ENCODE data around the gene MOXD1. TPM values are rescaled to one million over a fixed set of nuclear protein-coding genes. Genes with fewer than 3 reads are reported as not detected.
"Not testable (repeated sequence)": the region's sequence is repeated elsewhere in the genome, so short reads cannot be mapped to it uniquely, and the experiment has no call there.

MOXD1 gene
- total and polyA plus RNA-seq, 2 experiments from 2014 or later = 9.0 to 16.8 TPM

DNA sequence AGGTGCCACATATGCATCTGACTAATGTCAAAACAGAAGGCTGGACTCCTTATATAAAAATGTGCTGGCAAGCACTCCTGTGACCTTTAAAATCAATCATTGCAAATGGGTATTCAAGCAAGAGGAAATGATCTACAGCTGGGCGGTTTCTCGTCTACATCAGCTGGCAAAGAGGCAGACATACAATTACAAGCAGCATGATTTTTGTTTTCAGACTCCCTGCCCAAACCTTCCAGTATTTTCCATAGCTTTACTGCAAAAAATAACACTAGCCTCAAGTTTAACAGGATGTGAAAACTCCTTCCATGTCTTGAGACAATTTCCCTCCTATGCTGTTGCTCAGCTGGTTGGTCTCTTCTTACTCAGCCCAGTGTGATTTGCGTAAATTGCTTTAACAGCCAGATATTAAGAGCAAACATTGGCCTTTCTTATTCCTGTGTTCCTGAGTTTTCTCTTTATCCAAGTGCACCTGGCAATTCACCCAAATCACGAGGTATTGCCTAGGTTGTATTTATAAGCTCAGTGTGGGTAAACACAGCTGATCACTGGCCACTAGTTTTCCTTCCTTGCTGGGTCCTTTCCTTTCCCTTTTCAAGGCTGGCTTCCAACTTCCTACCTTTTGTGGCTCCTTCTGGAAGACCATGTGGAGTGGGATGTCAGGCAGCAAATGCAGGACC, 130.4 kb downstream of the MOXD1 start:
- Histone ChIP-seq H3K36me3 (replicated peaks; ENCODE audit: insufficient read depth, low read depth) (no peaks in the 10 kb centered on the region), H3K9me3 (ENCODE audit: low read depth) (no peaks in the 10 kb centered on the region), H2AFZ (no peak overlapping the region), H3K79me2 (no peaks in the 10 kb centered on the region), H3K4me3 (no peak overlapping the region), H3K27me3 (no peaks in the 10 kb centered on the region), H3K4me2 (no peak overlapping the region), H4K20me1 (ENCODE audit: insufficient read depth, poor library complexity, severe bottlenecking) (no peaks in the 10 kb centered on the region), H3K4me1 (ENCODE audit: insufficient read depth) (no peaks in the 10 kb centered on the region), H3K9me2 (replicated peaks; ENCODE audit: insufficient read depth) (no peaks in the 10 kb centered on the region), H3K27ac (peak overlapping the region; percentile 28)
- TF ChIP-seq EZH2 (IDR thresholded peaks at IDR 0.05; ENCODE audit: borderline replicate concordance) (no peak), EZH2phosphoT487 (IDR thresholded peaks at IDR 0.05; ENCODE audit: low read depth, severe bottlenecking, unreplicated experiment) (no peak)
- TF ChIP-seq, protein P1, sequence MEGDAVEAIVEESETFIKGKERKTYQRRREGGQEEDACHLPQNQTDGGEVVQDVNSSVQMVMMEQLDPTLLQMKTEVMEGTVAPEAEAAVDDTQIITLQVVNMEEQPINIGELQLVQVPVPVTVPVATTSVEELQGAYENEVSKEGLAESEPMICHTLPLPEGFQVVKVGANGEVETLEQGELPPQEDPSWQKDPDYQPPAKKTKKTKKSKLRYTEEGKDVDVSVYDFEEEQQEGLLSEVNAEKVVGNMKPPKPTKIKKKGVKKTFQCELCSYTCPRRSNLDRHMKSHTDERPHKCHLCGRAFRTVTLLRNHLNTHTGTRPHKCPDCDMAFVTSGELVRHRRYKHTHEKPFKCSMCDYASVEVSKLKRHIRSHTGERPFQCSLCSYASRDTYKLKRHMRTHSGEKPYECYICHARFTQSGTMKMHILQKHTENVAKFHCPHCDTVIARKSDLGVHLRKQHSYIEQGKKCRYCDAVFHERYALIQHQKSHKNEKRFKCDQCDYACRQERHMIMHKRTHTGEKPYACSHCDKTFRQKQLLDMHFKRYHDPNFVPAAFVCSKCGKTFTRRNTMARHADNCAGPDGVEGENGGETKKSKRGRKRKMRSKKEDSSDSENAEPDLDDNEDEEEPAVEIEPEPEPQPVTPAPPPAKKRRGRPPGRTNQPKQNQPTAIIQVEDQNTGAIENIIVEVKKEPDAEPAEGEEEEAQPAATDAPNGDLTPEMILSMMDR (IDR thresholded peaks at IDR 0.05; ENCODE audit: poor library complexity) = no peak
- peak; percentile 43 for DNase-seq (ENCODE audit: low spot score)
- 47% methylated on average over 4 of the region's 4 CpGs for WGBS (ENCODE audit: low lambda C conversion rate, missing lambda C conversion rate)

DNA sequence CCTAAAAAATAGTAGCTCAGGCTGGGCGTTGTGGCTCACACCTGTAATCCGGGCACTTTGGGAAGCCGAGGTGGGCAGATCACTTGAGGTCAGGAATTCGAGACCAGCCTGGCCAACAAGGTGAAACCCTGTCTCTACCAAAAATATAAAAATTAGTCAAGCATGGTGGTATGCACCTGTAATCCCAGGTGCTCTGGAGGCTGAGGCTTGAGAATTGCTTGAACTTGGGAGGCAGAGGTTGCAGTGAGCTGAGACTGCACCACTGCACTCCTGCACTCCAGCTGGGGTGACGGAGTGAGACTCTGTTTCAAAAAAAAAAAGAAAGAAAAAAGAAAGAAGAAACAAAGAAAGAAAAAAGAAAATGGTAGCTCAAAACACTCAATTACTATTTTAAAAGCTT, 132.6 kb downstream of the MOXD1 start:
- 95% methylated on average over 5 of the region's 5 CpGs for WGBS (ENCODE audit: low lambda C conversion rate, missing lambda C conversion rate)
- H3K79me2 ChIP-seq; H3K27ac ChIP-seq; H2AFZ ChIP-seq; H3K4me2 ChIP-seq; H3K4me1 ChIP-seq (ENCODE audit: insufficient read depth); H3K9me2 ChIP-seq (replicated peaks; ENCODE audit: insufficient read depth); DNase-seq (ENCODE audit: low spot score); H3K4me3 ChIP-seq; H3K27me3 ChIP-seq; H4K20me1 ChIP-seq (ENCODE audit: insufficient read depth, poor library complexity, severe bottlenecking); H3K36me3 ChIP-seq (replicated peaks; ENCODE audit: insufficient read depth, low read depth); H3K9me3 ChIP-seq (ENCODE audit: low read depth): not testable (repeated sequence)

DNA sequence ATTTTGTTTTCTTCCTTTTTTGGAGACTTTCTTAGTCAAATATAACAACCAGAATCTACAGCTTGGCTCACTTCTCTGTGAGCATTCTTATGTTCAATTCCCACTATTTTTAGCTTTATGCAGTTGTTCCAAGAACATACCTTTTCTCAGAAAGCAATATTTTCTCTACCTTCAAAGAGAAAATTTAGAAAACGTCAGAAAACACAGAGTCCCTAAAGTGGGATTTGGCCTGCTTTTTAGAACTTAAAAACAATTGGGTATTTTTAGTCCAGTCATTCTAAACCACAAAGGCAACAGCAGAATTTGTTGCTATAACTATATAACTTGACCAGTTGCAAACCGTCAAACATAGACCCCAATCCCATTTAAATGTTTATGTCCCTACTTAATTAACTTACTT, 133.1 kb downstream of the MOXD1 start:
- H3K4me2 ChIP-seq = no peak overlapping the region
- 56% methylated on average over 2 of the region's 2 CpGs for WGBS (ENCODE audit: low lambda C conversion rate, missing lambda C conversion rate)
- H4K20me1 ChIP-seq (ENCODE audit: insufficient read depth, poor library complexity, severe bottlenecking) = no peaks in the 10 kb centered on the region
- no peak overlapping the region for H3K27ac ChIP-seq
- H3K4me3 ChIP-seq = no peak overlapping the region
- H2AFZ ChIP-seq = no peak overlapping the region
- H3K4me1 ChIP-seq (ENCODE audit: insufficient read depth) = no peaks in the 10 kb centered on the region
- no peaks in the 10 kb centered on the region for H3K36me3 ChIP-seq (replicated peaks; ENCODE audit: insufficient read depth, low read depth)
- no peaks in the 10 kb centered on the region for H3K9me3 ChIP-seq (ENCODE audit: low read depth)
- TF ChIP-seq, protein P1 (IDR thresholded peaks at IDR 0.05; ENCODE audit: poor library complexity) = no peak
- no peak for TF ChIP-seq EZH2phosphoT487 (IDR thresholded peaks at IDR 0.05; ENCODE audit: low read depth, severe bottlenecking, unreplicated experiment)
- no peak for DNase-seq (ENCODE audit: low spot score)
- no peaks in the 10 kb centered on the region for H3K27me3 ChIP-seq
- no peaks in the 10 kb centered on the region for H3K79me2 ChIP-seq
- no peaks in the 10 kb centered on the region for H3K9me2 ChIP-seq (replicated peaks; ENCODE audit: insufficient read depth)

DNA sequence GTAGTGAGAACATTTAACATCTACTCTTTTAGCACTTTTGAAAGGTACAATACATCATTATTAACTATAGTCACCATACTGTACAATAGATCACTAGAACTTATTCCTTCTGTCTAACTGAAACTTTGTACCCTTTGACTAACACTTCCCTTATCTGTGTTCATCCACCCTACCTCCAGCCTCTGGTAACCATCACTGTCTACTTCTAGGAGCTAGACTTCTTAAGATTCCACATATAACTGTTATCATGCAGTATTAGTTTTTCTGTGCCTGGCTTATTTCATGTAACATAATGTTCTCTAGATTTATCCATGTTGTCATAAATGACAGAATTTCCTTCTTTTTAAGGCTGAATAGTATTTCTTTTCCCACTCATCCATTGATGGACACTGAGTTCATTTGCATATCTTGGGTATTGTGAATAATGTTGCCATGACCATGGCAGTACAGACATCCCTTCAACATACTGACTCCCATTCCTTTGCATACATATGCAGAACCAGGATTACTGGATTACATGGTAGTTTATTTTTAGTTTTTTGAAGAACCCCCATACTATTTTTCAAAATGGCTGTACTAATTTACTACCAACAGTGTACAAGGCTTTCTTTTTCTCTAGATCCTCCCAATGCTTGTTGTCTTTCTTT, 135.7 kb downstream of the MOXD1 start:
- no peak for DNase-seq (ENCODE audit: low spot score)
- H3K4me3 ChIP-seq = no peak overlapping the region
- no peaks in the 10 kb centered on the region for H4K20me1 ChIP-seq (ENCODE audit: insufficient read depth, poor library complexity, severe bottlenecking)
- no peak overlapping the region for H3K4me2 ChIP-seq
- no peaks in the 10 kb centered on the region for H3K79me2 ChIP-seq
- no peaks in the 10 kb centered on the region for H3K27me3 ChIP-seq
- TF ChIP-seq EZH2phosphoT487 (IDR thresholded peaks at IDR 0.05; ENCODE audit: low read depth, severe bottlenecking, unreplicated experiment) (no peak), EZH2 (IDR thresholded peaks at IDR 0.05; ENCODE audit: borderline replicate concordance) (no peak)
- TF ChIP-seq, protein P1 (IDR thresholded peaks at IDR 0.05; ENCODE audit: poor library complexity) = no peak
- H3K36me3 ChIP-seq (replicated peaks; ENCODE audit: insufficient read depth, low read depth) = no peaks in the 10 kb centered on the region
- H3K4me1 ChIP-seq (ENCODE audit: insufficient read depth) = no peaks in the 10 kb centered on the region
- H3K9me2 ChIP-seq (replicated peaks; ENCODE audit: insufficient read depth) = no peaks in the 10 kb centered on the region
- H3K27ac ChIP-seq = no peak overlapping the region
- no peak overlapping the region for H2AFZ ChIP-seq
- no peaks in the 10 kb centered on the region for H3K9me3 ChIP-seq (ENCODE audit: low read depth)

Measured in hepatocyte (in vitro differentiated cells).